Measurements from ENCODE around the gene STX7. TPM values are rescaled to one million over a fixed set of nuclear protein-coding genes. Genes with fewer than 3 reads are reported as not detected.

STX7 gene
- total RNA-seq, 1 experiment from 2014 or later: 33.0 TPM

- CTCF ChIA-PET: interaction anchor here (0.6 to 9.2 kb wide), 4 partner anchors 191 to 565 kb away, joined by 4 to 139 read pairs (median 62); no protein-coding TSS in a partner anchor
- H3K27ac Mint-ChIP-seq (ENCODE audit: low read depth, unreplicated experiment): no peak overlapping the region
- TF ChIP-seq CTCF (IDR thresholded peaks at IDR 0.05; ENCODE audit: unreplicated experiment): no peak
These were observed 23.5 kb downstream of the STX7 start for GRCh38 chr6:132489376-132489775.

GRCh38 chr6:132487762-132488161, 25.2 kb downstream of the STX7 start:
- Mint-ChIP-seq H3K27me3 (ENCODE audit: insufficient read depth, unreplicated experiment) (no peaks in the 10 kb centered on the region), H3K27ac (ENCODE audit: low read depth, unreplicated experiment) (no peak overlapping the region), H3K4me1 (ENCODE audit: insufficient read depth, unreplicated experiment) (peaks cover 8% of the 10 kb centered on the region), H3K4me3 (ENCODE audit: unreplicated experiment) (no peak overlapping the region), H3K36me3 (ENCODE audit: insufficient read depth, unreplicated experiment) (no peaks in the 10 kb centered on the region), H3K9me3 (ENCODE audit: unreplicated experiment) (no peaks in the 10 kb centered on the region)
- no peak for DNase-seq (ENCODE audit: unreplicated experiment)
- no TSS peak for BruUV-seq (replicated peaks)
- no peak for TF ChIP-seq CTCF (IDR thresholded peaks at IDR 0.05; ENCODE audit: unreplicated experiment)
- intact Hi-C loops (cut with micrococcal nuclease): loop anchor here (10.0 kb wide), 1 partner anchor 93 kb away; no protein-coding TSS in a partner anchor
- ChIA-PET POLR2A (no interaction called here), CTCF (interaction anchor here (0.6 to 9.2 kb wide), 4 partner anchors 8 to 208 kb away, joined by 3 to 139 read pairs (median 74); no protein-coding TSS in a partner anchor)

More at GRCh38 chr6:132489376-132489775, 23.5 kb downstream of the STX7 start:
- Mint-ChIP-seq H3K9me3 (ENCODE audit: unreplicated experiment) (peaks cover 4% of the 10 kb centered on the region), H3K36me3 (ENCODE audit: insufficient read depth, unreplicated experiment) (no peaks in the 10 kb centered on the region), H3K4me1 (ENCODE audit: insufficient read depth, unreplicated experiment) (no peaks in the 10 kb centered on the region), H3K27me3 (ENCODE audit: insufficient read depth, unreplicated experiment) (no peaks in the 10 kb centered on the region), H3K4me3 (ENCODE audit: unreplicated experiment) (no peak overlapping the region)
- POLR2A ChIA-PET: no interaction called here
- intact Hi-C loops (cut with micrococcal nuclease): loop anchor here (10.0 kb wide), 1 partner anchor 95 kb away; no protein-coding TSS in a partner anchor
- no TSS peak for BruUV-seq (replicated peaks)
- DNase-seq (ENCODE audit: unreplicated experiment): no peak

- TF ChIP-seq CTCF (IDR thresholded peaks at IDR 0.05; ENCODE audit: unreplicated experiment): no peak
- H3K4me3 Mint-ChIP-seq (ENCODE audit: unreplicated experiment): no peak overlapping the region
- peaks cover 11% of the 10 kb centered on the region for H3K36me3 Mint-ChIP-seq (ENCODE audit: insufficient read depth, unreplicated experiment)
- DNase-seq (ENCODE audit: unreplicated experiment): no peak
- no peak overlapping the region for H3K27ac Mint-ChIP-seq (ENCODE audit: low read depth, unreplicated experiment)
- no peaks in the 10 kb centered on the region for H3K27me3 Mint-ChIP-seq (ENCODE audit: insufficient read depth, unreplicated experiment)
- H3K4me1 Mint-ChIP-seq (ENCODE audit: insufficient read depth, unreplicated experiment): peaks cover 8% of the 10 kb centered on the region
- CTCF ChIA-PET: interaction anchor here (0.6 to 9.2 kb wide), 35 partner anchors 8 to 1015 kb away, joined by 3 to 139 read pairs (median 5); partner anchors contain the start of gene STX7
- POLR2A ChIA-PET: interaction anchor here (0.8 to 1.4 kb wide), 4 partner anchors 150 to 205 kb away, joined by 3 to 5 read pairs (median 4); no protein-coding TSS in a partner anchor
- no peaks in the 10 kb centered on the region for H3K9me3 Mint-ChIP-seq (ENCODE audit: unreplicated experiment)
- intact Hi-C loops (cut with micrococcal nuclease): loop anchor here (1.0 to 10.0 kb wide), 4 partner anchors 90 to 562 kb away; no protein-coding TSS in a partner anchor
- BruUV-seq (replicated peaks): no TSS peak
These were observed 28.3 kb downstream of the STX7 start for GRCh38 chr6:132484680-132485018.

- Mint-ChIP-seq H3K36me3 (ENCODE audit: insufficient read depth, unreplicated experiment) (peaks cover 11% of the 10 kb centered on the region), H3K4me3 (ENCODE audit: unreplicated experiment) (no peak overlapping the region), H3K9me3 (ENCODE audit: unreplicated experiment) (no peaks in the 10 kb centered on the region), H3K4me1 (ENCODE audit: insufficient read depth, unreplicated experiment) (peaks cover 8% of the 10 kb centered on the region), H3K27ac (ENCODE audit: low read depth, unreplicated experiment) (no peak overlapping the region), H3K27me3 (ENCODE audit: insufficient read depth, unreplicated experiment) (no peaks in the 10 kb centered on the region)
- intact Hi-C loops (cut with micrococcal nuclease): loop anchor here (1.0 to 10.0 kb wide), 4 partner anchors 89 to 561 kb away; no protein-coding TSS in a partner anchor
- peak; percentile 80 for DNase-seq (ENCODE audit: unreplicated experiment)
- POLR2A ChIA-PET: interaction anchor here (0.8 to 1.4 kb wide), 4 partner anchors 150 to 205 kb away, joined by 3 to 5 read pairs (median 4); no protein-coding TSS in a partner anchor
- CTCF ChIA-PET: interaction anchor here (0.6 to 9.2 kb wide), 36 partner anchors 9 to 1908 kb away, joined by 3 to 139 read pairs (median 4); partner anchors contain the start of gene STX7
- TF ChIP-seq CTCF (IDR thresholded peaks at IDR 0.05; ENCODE audit: unreplicated experiment): peak; percentile 67
- no TSS peak for BruUV-seq (replicated peaks)
These were observed 28.9 kb downstream of the STX7 start for GRCh38 chr6:132483779-132484679.

All from MCF 10A (cell line).